Measurements from ENCODE around the gene CSNK1A1. TPM values are rescaled to one million over a fixed set of nuclear protein-coding genes. Genes with fewer than 3 reads are reported as not detected.

Gene CSNK1A1
- total and polyA plus RNA-seq, 2 donors from 2014 or later = 63.9 to 221 TPM

DNA sequence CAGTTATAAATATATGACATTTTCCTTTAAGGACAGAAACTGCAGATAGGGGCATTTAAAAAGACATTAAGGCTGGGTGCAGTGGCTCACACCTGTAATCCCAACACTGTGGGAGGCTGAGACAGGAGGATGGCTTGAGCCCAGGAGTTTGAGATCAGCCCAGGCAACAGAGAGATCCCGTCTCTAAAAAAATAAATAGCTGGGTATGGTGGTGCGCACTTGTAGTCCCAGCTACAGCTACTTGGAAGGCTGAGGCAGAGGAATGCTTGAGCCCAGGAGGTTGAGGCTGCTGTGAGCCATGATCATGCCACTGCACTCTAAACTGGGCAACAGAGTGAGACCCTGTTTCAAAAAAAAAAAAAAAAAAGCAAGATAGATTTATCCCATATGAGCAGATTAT, 63.6 kb downstream of the CSNK1A1 start:
- H3K36me3 ChIP-seq (ENCODE audit: control insufficient read depth in 2 of 3, insufficient read depth in 3 of 3, low read length in 3 of 3) = peaks cover 0 to under 1% (median 0%) of the 10 kb centered on the region in 3 donors
- peak overlapping the region in 1 of 2 donors; percentile 20 for H3K27ac ChIP-seq (ENCODE audit: low read depth in 2 of 2, low read length in 2 of 2)
- no peaks in the 10 kb centered on the region for H3K27me3 ChIP-seq (ENCODE audit: control insufficient read depth, insufficient read depth, low read length)
- intact Hi-C loops (cut with DNase I) = no loop called here
- no peak for DNase-seq
- no peak overlapping the region for H3K4me3 ChIP-seq (ENCODE audit: low read length in 3 of 3)
- TF ChIP-seq CTCF (IDR thresholded peaks at IDR 0.05; ENCODE audit: borderline replicate concordance, extremely low read depth, insufficient read depth) = no peak
- peaks cover 3 to 16% (median 15%) of the 10 kb centered on the region in 3 donors for H3K4me1 ChIP-seq (ENCODE audit: control insufficient read depth in 2 of 3, insufficient read depth in 2 of 3, low read depth in 1 of 3, low read length in 3 of 3)
- H3K9ac ChIP-seq (ENCODE audit: low read length in 3 of 3) = no peak overlapping the region
- H3K9me3 ChIP-seq (ENCODE audit: control insufficient read depth in 2 of 3, insufficient read depth in 1 of 3, low read length in 3 of 3) = no peaks in the 10 kb centered on the region
- no peak for FAIRE-seq

- Histone ChIP-seq H3K4me3 (ENCODE audit: low read length in 3 of 3) (no peak overlapping the region), H3K9me3 (ENCODE audit: control insufficient read depth in 2 of 3, insufficient read depth in 1 of 3, low read length in 3 of 3) (no peaks in the 10 kb centered on the region), H3K27ac (ENCODE audit: low read depth in 2 of 2, low read length in 2 of 2) (peak overlapping the region; percentile 63 to 77), H3K4me1 (ENCODE audit: control insufficient read depth in 2 of 3, insufficient read depth in 2 of 3, low read depth in 1 of 3, low read length in 3 of 3) (peaks cover 3 to 16% (median 15%) of the 10 kb centered on the region in 3 donors), H3K9ac (ENCODE audit: low read length in 3 of 3) (peak overlapping the region in 1 of 3 donors; percentile 5), H3K36me3 (ENCODE audit: control insufficient read depth in 2 of 3, insufficient read depth in 3 of 3, low read length in 3 of 3) (no peaks in the 10 kb centered on the region), H3K27me3 (ENCODE audit: control insufficient read depth, insufficient read depth, low read length) (no peaks in the 10 kb centered on the region)
- FAIRE-seq = no peak
- intact Hi-C loops (cut with DNase I) = no loop called here
- TF ChIP-seq CTCF (IDR thresholded peaks at IDR 0.05; ENCODE audit: borderline replicate concordance, extremely low read depth, insufficient read depth) = no peak
- no peak for DNase-seq
Measured at GRCh38 chr5:149486726-149487635, 64.3 kb downstream of the CSNK1A1 start.

DNA sequence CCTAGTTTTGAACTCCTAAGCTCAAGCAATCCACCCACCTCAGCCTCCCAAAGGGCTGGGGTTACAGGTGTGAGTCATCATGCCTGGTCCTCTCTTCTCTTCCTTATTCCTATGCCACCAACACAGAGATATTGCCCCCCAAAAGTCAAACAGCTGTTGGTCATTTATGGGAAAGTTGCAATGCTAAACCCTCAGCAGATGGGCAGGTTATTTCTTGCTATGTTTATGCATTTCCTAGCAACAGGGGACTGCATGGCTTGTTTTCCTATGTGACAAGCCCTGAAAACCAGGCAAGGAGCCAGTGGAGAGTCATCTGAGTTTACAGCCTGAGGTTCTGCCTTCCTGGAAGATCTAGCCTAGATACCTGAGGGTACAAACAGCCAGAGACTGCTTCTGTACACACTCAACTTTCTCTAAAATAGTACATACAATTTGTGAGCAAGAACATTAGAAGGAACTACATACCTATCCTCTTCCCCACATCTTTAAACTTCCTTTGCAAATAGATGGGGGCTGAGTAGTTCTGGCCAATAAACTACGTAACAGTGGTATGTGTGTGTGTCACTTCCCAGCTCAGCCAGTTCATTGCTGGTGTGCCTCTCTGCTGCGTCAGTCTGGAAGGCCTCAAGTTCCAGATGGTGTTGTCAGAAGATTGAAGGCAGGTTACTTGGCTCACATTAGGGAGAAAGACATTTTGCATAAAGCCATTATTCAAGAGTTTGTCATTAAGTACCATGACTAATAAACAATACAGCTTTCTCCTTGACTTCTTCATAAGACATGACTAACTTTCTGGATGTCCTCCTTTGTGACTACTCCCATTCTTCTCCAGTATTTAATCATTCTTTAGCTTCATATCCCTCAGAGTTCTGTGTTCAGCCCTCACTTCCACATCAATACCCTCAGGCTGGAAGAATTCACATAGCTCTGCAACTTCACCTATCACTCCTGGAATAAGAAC, 65.3 kb downstream of the CSNK1A1 start:
- Histone ChIP-seq H3K9me3 (ENCODE audit: control insufficient read depth in 2 of 3, insufficient read depth in 1 of 3, low read length in 3 of 3) (no peaks in the 10 kb centered on the region), H3K4me1 (ENCODE audit: control insufficient read depth in 2 of 3, insufficient read depth in 2 of 3, low read depth in 1 of 3, low read length in 3 of 3) (peaks cover 3 to 16% (median 15%) of the 10 kb centered on the region in 3 donors), H3K27me3 (ENCODE audit: control insufficient read depth, insufficient read depth, low read length) (no peaks in the 10 kb centered on the region), H3K9ac (ENCODE audit: low read length in 3 of 3) (peak overlapping the region in 1 of 3 donors; percentile 5), H3K4me3 (ENCODE audit: low read length in 3 of 3) (no peak overlapping the region), H3K36me3 (ENCODE audit: control insufficient read depth in 2 of 3, insufficient read depth in 3 of 3, low read length in 3 of 3) (no peaks in the 10 kb centered on the region), H3K27ac (ENCODE audit: low read depth in 2 of 2, low read length in 2 of 2) (peak overlapping the region; percentile 63 to 77)
- intact Hi-C loops (cut with DNase I) = no loop called here
- peak in 3 of 5 donors; percentile 62 to 94 (median 86) for DNase-seq
- FAIRE-seq = no peak
- TF ChIP-seq CTCF (IDR thresholded peaks at IDR 0.05; ENCODE audit: borderline replicate concordance, extremely low read depth, insufficient read depth) = no peak

Measured in kidney (tissue), 14 donors.